ENCODE data around the gene POM121L2. TPM values are rescaled to one million over a fixed set of nuclear protein-coding genes. Genes with fewer than 3 reads are reported as not detected.
"Not testable (repeated sequence)": the region's sequence is repeated elsewhere in the genome, so short reads cannot be mapped to it uniquely, and the experiment has no call there.

Gene POM121L2
- polyA plus RNA-seq, 1 donor from 2014 or later = not detected

DNA sequence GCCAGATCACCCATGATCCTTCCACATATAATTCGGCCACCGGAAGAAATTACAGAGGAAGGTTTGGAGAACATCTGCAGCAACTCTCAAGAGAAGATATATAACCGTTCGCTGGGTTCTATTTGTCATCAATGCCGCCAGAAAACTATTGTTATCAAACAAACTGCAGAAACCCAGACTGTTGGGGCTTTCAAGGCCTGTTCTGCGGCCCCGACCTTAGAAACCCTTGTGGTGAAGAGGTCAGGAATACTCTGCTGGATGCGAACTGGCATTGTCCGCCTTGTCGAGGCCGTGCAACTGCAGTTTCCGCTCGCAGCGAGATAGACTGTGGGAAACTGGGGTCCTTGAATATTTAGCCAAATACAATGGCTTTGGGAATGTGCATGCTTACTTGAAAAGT, 43.3 kb downstream of the POM121L2 start:
- no peaks in the 10 kb centered on the region for H3K9me2 ChIP-seq (ENCODE audit: insufficient read depth, low read length)
- H3K4me3 ChIP-seq (ENCODE audit: low read length) = no peak overlapping the region
- no peaks in the 10 kb centered on the region for H3F3A ChIP-seq (ENCODE audit: insufficient read depth, low read length, poor library complexity, severe bottlenecking)
- no peaks in the 10 kb centered on the region for H3K9me3 ChIP-seq (ENCODE audit: low read length)
- H3K4me2 ChIP-seq (ENCODE audit: low read length) = no peak overlapping the region
- H3K79me2 ChIP-seq (replicated peaks; ENCODE audit: insufficient read depth, low read length) = no peaks in the 10 kb centered on the region
- H3K9ac ChIP-seq (ENCODE audit: low read length) = no peak overlapping the region
- H3K27me3 ChIP-seq (ENCODE audit: insufficient read depth, low read depth, low read length) = peaks cover 12% of the 10 kb centered on the region
- H4K20me1 ChIP-seq (ENCODE audit: insufficient read depth) = no peaks in the 10 kb centered on the region
- H2AFZ ChIP-seq (ENCODE audit: low read depth, low read length) = no peak overlapping the region
- no peak overlapping the region for H3K27ac ChIP-seq (ENCODE audit: low read length)
- no peaks in the 10 kb centered on the region for H3K36me3 ChIP-seq (ENCODE audit: insufficient read depth, low read length)
- TF ChIP-seq TAF1 (IDR thresholded peaks at IDR 0.05; ENCODE audit: low read depth) = no peak
- TF ChIP-seq EP300 (conservative IDR thresholded peaks at IDR 0.05; ENCODE audit: poor library complexity, severe bottlenecking) = no peak
- TF ChIP-seq EZH2 (IDR thresholded peaks at IDR 0.05; ENCODE audit: borderline replicate concordance, insufficient read depth, low read length, poor library complexity, severe bottlenecking) = no peak
- no peak for TF ChIP-seq RAD21 (conservative IDR thresholded peaks at IDR 0.05)
- TF ChIP-seq, protein P1, sequence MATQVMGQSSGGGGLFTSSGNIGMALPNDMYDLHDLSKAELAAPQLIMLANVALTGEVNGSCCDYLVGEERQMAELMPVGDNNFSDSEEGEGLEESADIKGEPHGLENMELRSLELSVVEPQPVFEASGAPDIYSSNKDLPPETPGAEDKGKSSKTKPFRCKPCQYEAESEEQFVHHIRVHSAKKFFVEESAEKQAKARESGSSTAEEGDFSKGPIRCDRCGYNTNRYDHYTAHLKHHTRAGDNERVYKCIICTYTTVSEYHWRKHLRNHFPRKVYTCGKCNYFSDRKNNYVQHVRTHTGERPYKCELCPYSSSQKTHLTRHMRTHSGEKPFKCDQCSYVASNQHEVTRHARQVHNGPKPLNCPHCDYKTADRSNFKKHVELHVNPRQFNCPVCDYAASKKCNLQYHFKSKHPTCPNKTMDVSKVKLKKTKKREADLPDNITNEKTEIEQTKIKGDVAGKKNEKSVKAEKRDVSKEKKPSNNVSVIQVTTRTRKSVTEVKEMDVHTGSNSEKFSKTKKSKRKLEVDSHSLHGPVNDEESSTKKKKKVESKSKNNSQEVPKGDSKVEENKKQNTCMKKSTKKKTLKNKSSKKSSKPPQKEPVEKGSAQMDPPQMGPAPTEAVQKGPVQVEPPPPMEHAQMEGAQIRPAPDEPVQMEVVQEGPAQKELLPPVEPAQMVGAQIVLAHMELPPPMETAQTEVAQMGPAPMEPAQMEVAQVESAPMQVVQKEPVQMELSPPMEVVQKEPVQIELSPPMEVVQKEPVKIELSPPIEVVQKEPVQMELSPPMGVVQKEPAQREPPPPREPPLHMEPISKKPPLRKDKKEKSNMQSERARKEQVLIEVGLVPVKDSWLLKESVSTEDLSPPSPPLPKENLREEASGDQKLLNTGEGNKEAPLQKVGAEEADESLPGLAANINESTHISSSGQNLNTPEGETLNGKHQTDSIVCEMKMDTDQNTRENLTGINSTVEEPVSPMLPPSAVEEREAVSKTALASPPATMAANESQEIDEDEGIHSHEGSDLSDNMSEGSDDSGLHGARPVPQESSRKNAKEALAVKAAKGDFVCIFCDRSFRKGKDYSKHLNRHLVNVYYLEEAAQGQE (IDR thresholded peaks at IDR 0.05; ENCODE audit: borderline replicate concordance) = no peak
- TF ChIP-seq MXI1 (conservative IDR thresholded peaks at IDR 0.05; ENCODE audit: poor library complexity, severe bottlenecking) = no peak
- no peak for TF ChIP-seq POLR2AphosphoS5 (IDR thresholded peaks at IDR 0.05)
- TF ChIP-seq, protein P2, sequence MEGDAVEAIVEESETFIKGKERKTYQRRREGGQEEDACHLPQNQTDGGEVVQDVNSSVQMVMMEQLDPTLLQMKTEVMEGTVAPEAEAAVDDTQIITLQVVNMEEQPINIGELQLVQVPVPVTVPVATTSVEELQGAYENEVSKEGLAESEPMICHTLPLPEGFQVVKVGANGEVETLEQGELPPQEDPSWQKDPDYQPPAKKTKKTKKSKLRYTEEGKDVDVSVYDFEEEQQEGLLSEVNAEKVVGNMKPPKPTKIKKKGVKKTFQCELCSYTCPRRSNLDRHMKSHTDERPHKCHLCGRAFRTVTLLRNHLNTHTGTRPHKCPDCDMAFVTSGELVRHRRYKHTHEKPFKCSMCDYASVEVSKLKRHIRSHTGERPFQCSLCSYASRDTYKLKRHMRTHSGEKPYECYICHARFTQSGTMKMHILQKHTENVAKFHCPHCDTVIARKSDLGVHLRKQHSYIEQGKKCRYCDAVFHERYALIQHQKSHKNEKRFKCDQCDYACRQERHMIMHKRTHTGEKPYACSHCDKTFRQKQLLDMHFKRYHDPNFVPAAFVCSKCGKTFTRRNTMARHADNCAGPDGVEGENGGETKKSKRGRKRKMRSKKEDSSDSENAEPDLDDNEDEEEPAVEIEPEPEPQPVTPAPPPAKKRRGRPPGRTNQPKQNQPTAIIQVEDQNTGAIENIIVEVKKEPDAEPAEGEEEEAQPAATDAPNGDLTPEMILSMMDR (IDR thresholded peaks at IDR 0.05; ENCODE audit: poor library complexity, severe bottlenecking) = no peak
- no peak for TF ChIP-seq SMC3 (conservative IDR thresholded peaks at IDR 0.05; ENCODE audit: poor library complexity)

DNA sequence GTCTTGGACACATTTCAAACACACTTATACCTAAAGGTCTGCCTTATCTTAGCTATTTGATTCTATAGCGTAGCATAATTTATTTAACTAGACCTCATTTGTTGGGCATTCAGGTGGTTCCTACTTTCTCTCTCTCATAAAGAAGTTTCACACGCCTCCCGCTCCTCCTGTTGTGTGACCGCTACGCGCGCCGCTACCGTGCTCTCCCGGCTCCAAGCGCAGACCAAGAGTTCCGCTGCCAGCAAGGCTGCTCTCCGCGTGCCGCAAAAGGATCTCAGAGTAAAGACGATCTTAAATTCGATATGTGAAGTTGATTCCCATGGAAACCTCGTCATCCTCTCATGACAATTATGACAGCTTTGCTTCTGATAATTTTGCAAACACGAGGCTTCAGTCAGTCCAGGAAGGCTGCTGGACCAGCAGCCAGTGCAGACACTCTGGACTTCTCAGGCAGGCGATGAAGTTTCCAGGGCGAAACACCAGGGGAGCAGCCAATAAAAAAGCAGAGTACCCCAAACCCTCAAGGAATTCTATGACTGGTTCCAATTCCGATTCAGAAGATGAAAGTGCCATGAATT, 44.1 kb downstream of the POM121L2 start:
- Histone ChIP-seq H3K4me3 (ENCODE audit: low read length) (no peak overlapping the region), H2AFZ (ENCODE audit: low read depth, low read length) (no peak overlapping the region), H3F3A (ENCODE audit: insufficient read depth, low read length, poor library complexity, severe bottlenecking) (no peaks in the 10 kb centered on the region), H3K79me2 (replicated peaks; ENCODE audit: insufficient read depth, low read length) (no peaks in the 10 kb centered on the region), H3K9me2 (ENCODE audit: insufficient read depth, low read length) (no peaks in the 10 kb centered on the region), H4K20me1 (ENCODE audit: insufficient read depth) (no peaks in the 10 kb centered on the region), H3K36me3 (ENCODE audit: insufficient read depth, low read length) (no peaks in the 10 kb centered on the region), H3K9ac (ENCODE audit: low read length) (no peak overlapping the region), H3K27me3 (ENCODE audit: insufficient read depth, low read depth, low read length) (peaks cover 12% of the 10 kb centered on the region), H3K27ac (ENCODE audit: low read length) (no peak overlapping the region), H3K4me2 (ENCODE audit: low read length) (no peak overlapping the region), H3K9me3 (ENCODE audit: low read length) (no peaks in the 10 kb centered on the region)
- TF ChIP-seq MXI1 (conservative IDR thresholded peaks at IDR 0.05; ENCODE audit: poor library complexity, severe bottlenecking) = no peak
- TF ChIP-seq SMC3 (conservative IDR thresholded peaks at IDR 0.05; ENCODE audit: poor library complexity) = no peak
- no peak for TF ChIP-seq RAD21 (conservative IDR thresholded peaks at IDR 0.05)
- TF ChIP-seq EZH2 (IDR thresholded peaks at IDR 0.05; ENCODE audit: borderline replicate concordance, insufficient read depth, low read length, poor library complexity, severe bottlenecking) = no peak
- TF ChIP-seq, protein P2 (IDR thresholded peaks at IDR 0.05; ENCODE audit: poor library complexity, severe bottlenecking) = no peak
- TF ChIP-seq POLR2AphosphoS5 (IDR thresholded peaks at IDR 0.05) = no peak
- no peak for TF ChIP-seq EP300 (conservative IDR thresholded peaks at IDR 0.05; ENCODE audit: poor library complexity, severe bottlenecking)
- TF ChIP-seq TAF1 (IDR thresholded peaks at IDR 0.05; ENCODE audit: low read depth) = no peak
- TF ChIP-seq, protein P1 (IDR thresholded peaks at IDR 0.05; ENCODE audit: borderline replicate concordance) = no peak

DNA sequence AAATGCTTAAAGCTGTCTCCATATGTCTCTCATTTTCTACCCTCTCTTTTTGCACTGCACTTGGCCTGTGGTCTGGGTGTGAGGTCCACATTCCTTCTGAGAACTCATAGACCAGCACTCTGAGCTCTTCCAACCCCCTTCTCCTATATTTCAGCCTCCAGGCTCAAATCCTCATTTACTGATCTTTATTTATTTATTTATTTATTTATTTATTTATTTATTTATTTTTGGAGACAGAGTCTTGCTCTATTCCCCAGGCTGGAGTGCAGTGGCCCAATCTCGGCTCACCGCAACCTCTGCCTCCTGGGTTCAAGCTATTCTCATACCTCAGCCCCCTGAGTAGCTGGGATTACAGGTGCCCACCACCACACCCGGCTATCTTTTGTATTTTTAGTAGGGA, 45.1 kb downstream of the POM121L2 start:
- not testable (repeated sequence) for H3K9ac ChIP-seq (ENCODE audit: low read length); H3K36me3 ChIP-seq (ENCODE audit: insufficient read depth, low read length); H3K4me2 ChIP-seq (ENCODE audit: low read length); H2AFZ ChIP-seq (ENCODE audit: low read depth, low read length); H4K20me1 ChIP-seq (ENCODE audit: insufficient read depth); H3K4me3 ChIP-seq (ENCODE audit: low read length); H3K79me2 ChIP-seq (replicated peaks; ENCODE audit: insufficient read depth, low read length); H3K9me2 ChIP-seq (ENCODE audit: insufficient read depth, low read length); H3F3A ChIP-seq (ENCODE audit: insufficient read depth, low read length, poor library complexity, severe bottlenecking); H3K27ac ChIP-seq (ENCODE audit: low read length); H3K9me3 ChIP-seq (ENCODE audit: low read length)
- H3K27me3 ChIP-seq (ENCODE audit: insufficient read depth, low read depth, low read length) = peaks cover 15% of the 10 kb centered on the region

Data from neural cell (in vitro differentiated cells).